ENCODE measurements around the gene COL12A1. TPM values are rescaled to one million over a fixed set of nuclear protein-coding genes. Genes with fewer than 3 reads are reported as not detected.

The COL12A1 gene
- total RNA-seq, 2 donors from 2014 or later = 0.13 to 0.64 TPM

GRCh38 chr6:75167325-75167724, 38.5 kb downstream of the COL12A1 start:
- no peaks in the 10 kb centered on the region for H3K27me3 ChIP-seq (ENCODE audit: control insufficient read depth, insufficient read depth, low read length, poor library complexity, severe bottlenecking)
- Mint-ChIP-seq H3K9me3 (no peaks in the 10 kb centered on the region), H3K4me3 (no peak overlapping the region), H3K27ac (no peak overlapping the region), H3K27me3 (ENCODE audit: insufficient read depth) (no peaks in the 10 kb centered on the region), H3K4me1 (peaks cover 3% of the 10 kb centered on the region), H3K36me3 (ENCODE audit: low read depth) (no peaks in the 10 kb centered on the region)
- H3K9me3 ChIP-seq (ENCODE audit: control insufficient read depth, low read length) = no peaks in the 10 kb centered on the region
- WGBS, 2 experiments (ENCODE audit: insufficient coverage in 1 of 2, insufficient read length in 1 of 2) = 71 to 100% methylated on average over 1 to 3 of the region's 3 CpGs
- TF ChIP-seq CTCF (conservative IDR thresholded peaks at IDR 0.05) = no peak
- H3K9ac ChIP-seq (ENCODE audit: extremely low read depth, low read length, poor library complexity, severe bottlenecking) = no peak overlapping the region
- H3K36me3 ChIP-seq (ENCODE audit: control insufficient read depth, insufficient read depth, low read length) = no peaks in the 10 kb centered on the region
- no peak for DNase-seq
- H3K27ac ChIP-seq (ENCODE audit: low read depth, low read length) = no peak overlapping the region
- no peak overlapping the region for H3K4me3 ChIP-seq (ENCODE audit: low read length)
- H3K4me1 ChIP-seq (ENCODE audit: control insufficient read depth, insufficient read depth, low read length) = no peaks in the 10 kb centered on the region

GRCh38 chr6:75166773-75167172, 39.1 kb downstream of the COL12A1 start:
- WGBS, 2 experiments (ENCODE audit: insufficient coverage in 1 of 2, insufficient read length in 1 of 2) = 90% methylated on average over 1 of the region's 2 CpGs; no CpG with 5 or more reads in 1 of the 2 experiments

GRCh38 chr6:75166236-75166635, 39.6 kb downstream of the COL12A1 start:
- no peaks in the 10 kb centered on the region for H3K27me3 Mint-ChIP-seq (ENCODE audit: insufficient read depth)
- no peaks in the 10 kb centered on the region for H3K9me3 ChIP-seq (ENCODE audit: control insufficient read depth, low read length)
- H3K9ac ChIP-seq (ENCODE audit: extremely low read depth, low read length, poor library complexity, severe bottlenecking) = no peak overlapping the region
- no peak overlapping the region for H3K4me3 ChIP-seq (ENCODE audit: low read length)
- H3K4me1 Mint-ChIP-seq = peaks cover 3% of the 10 kb centered on the region
- no peak overlapping the region for H3K4me3 Mint-ChIP-seq
- H3K4me1 ChIP-seq (ENCODE audit: control insufficient read depth, insufficient read depth, low read length) = no peaks in the 10 kb centered on the region
- no peak overlapping the region for H3K27ac Mint-ChIP-seq
- H3K9me3 Mint-ChIP-seq = no peaks in the 10 kb centered on the region
- no peaks in the 10 kb centered on the region for H3K27me3 ChIP-seq (ENCODE audit: control insufficient read depth, insufficient read depth, low read length, poor library complexity, severe bottlenecking)
- no peak overlapping the region for H3K27ac ChIP-seq (ENCODE audit: low read depth, low read length)
- 79 to 86% methylated on average over 1 to 2 of the region's 2 CpGs for WGBS, 2 experiments (ENCODE audit: insufficient coverage in 1 of 2, insufficient read length in 1 of 2)
- no peaks in the 10 kb centered on the region for H3K36me3 Mint-ChIP-seq (ENCODE audit: low read depth)
- no peak for DNase-seq
- no peaks in the 10 kb centered on the region for H3K36me3 ChIP-seq (ENCODE audit: control insufficient read depth, insufficient read depth, low read length)
- TF ChIP-seq CTCF (conservative IDR thresholded peaks at IDR 0.05) = no peak

More at GRCh38 chr6:75166773-75167172, 39.1 kb downstream of the COL12A1 start:
- no peaks in the 10 kb centered on the region for H3K36me3 ChIP-seq (ENCODE audit: control insufficient read depth, insufficient read depth, low read length)
- H3K9me3 ChIP-seq (ENCODE audit: control insufficient read depth, low read length) = no peaks in the 10 kb centered on the region
- H3K9ac ChIP-seq (ENCODE audit: extremely low read depth, low read length, poor library complexity, severe bottlenecking) = no peak overlapping the region
- peaks cover 3% of the 10 kb centered on the region for H3K4me1 Mint-ChIP-seq
- H3K27ac Mint-ChIP-seq = no peak overlapping the region
- no peaks in the 10 kb centered on the region for H3K27me3 ChIP-seq (ENCODE audit: control insufficient read depth, insufficient read depth, low read length, poor library complexity, severe bottlenecking)
- H3K27me3 Mint-ChIP-seq (ENCODE audit: insufficient read depth) = no peaks in the 10 kb centered on the region
- no peak for TF ChIP-seq CTCF (conservative IDR thresholded peaks at IDR 0.05)
- DNase-seq = no peak
- no peak overlapping the region for H3K27ac ChIP-seq (ENCODE audit: low read depth, low read length)
- H3K4me3 ChIP-seq (ENCODE audit: low read length) = no peak overlapping the region
- H3K4me3 Mint-ChIP-seq = no peak overlapping the region
- H3K9me3 Mint-ChIP-seq = no peaks in the 10 kb centered on the region
- no peaks in the 10 kb centered on the region for H3K36me3 Mint-ChIP-seq (ENCODE audit: low read depth)
- H3K4me1 ChIP-seq (ENCODE audit: control insufficient read depth, insufficient read depth, low read length) = no peaks in the 10 kb centered on the region
